Mammary epithelial cell (primary cell): Measurements from ENCODE around the gene NCOA3.

ENCODE experiments used
- CTCF ChIP-seq, 2 donors: IDR thresholded peaks in 1 of 2; conservative IDR thresholded peaks in 1 of 2; 2 replicates each; pipeline ENCODE4 v1.5.1; 2011 to 2012; ENCODE audit warnings: inconsistent platforms in 2 of 2, low read length in 2 of 2, mild to moderate bottlenecking in 2 of 2, control low read depth in 1 of 2, low read depth in 1 of 2; ENCODE audit not compliant: insufficient read depth in 1 of 2; ENCODE audit errors: extremely low read depth in 1 of 2
- EZH2 ChIP-seq: IDR thresholded peaks from 2 replicates; pipeline ENCODE4 v1.6.1; 2012; ENCODE audit warnings: low read length, inconsistent platforms, borderline replicate concordance

- TF ChIP-seq CTCF (conservative IDR thresholded peaks at IDR 0.05 in 1 of 2, IDR thresholded peaks at IDR 0.05 in 1 of 2; ENCODE audit: extremely low read depth in 1 of 2, insufficient read depth in 1 of 2, low read depth in 1 of 2, low read length in 2 of 2) (no peak), EZH2 (no peak)
These were observed 29.8 kb downstream of the NCOA3 start for GRCh38 chr20:47531458-47531857.
